ENCODE data around the gene NLGN1. TPM values are rescaled to one million over a fixed set of nuclear protein-coding genes. Genes with fewer than 3 reads are reported as not detected.

NLGN1 gene
- total and polyA plus RNA-seq, 2 of the 8 experiments (the other 6 are each of a cell fraction or from before 2014, with no cell fraction given), result 7.8 to 14.8 TPM

GRCh38 chr3:173932624-173933023 lies 535.1 kb downstream of the NLGN1 start:
- H3K9ac ChIP-seq (replicated peaks in 1 of 4; ENCODE audit: extremely low read depth in 1 of 4, low read depth in 3 of 4, low read length in 3 of 4), result no peak overlapping the region
- no peak overlapping the region for H3K14ac ChIP-seq (ENCODE audit: insufficient read length)
- H2BK15ac ChIP-seq (ENCODE audit: low read length), result no peak overlapping the region
- no peaks in the 10 kb centered on the region for H3K23me2 ChIP-seq (ENCODE audit: low read depth, low read length)
- DNase-seq (ENCODE audit: low read depth in 1 of 2, low spot score in 2 of 2) (no peak), FAIRE-seq (no peak)
- H3K27me3 ChIP-seq (replicated peaks in 1 of 4; ENCODE audit: control insufficient read depth in 3 of 4, extremely low read depth in 1 of 4, insufficient read depth in 3 of 4, low read length in 3 of 4), result no peaks in the 10 kb centered on the region
- TF ChIP-seq BCL11A (IDR thresholded peaks at IDR 0.05; ENCODE audit: low read depth in 2 of 2, low read length in 2 of 2), result no peak
- TF ChIP-seq POU5F1 (IDR thresholded peaks at IDR 0.05; ENCODE audit: low read depth, low read length), result no peak
- TF ChIP-seq SIRT6 (IDR thresholded peaks at IDR 0.05; ENCODE audit: low read length), result no peak
- TF ChIP-seq CBX5 (IDR thresholded peaks at IDR 0.05; ENCODE audit: low read depth, low read length), result no peak
- TF ChIP-seq GABPA (IDR thresholded peaks at IDR 0.05; ENCODE audit: borderline replicate concordance, insufficient read depth, low read length), result no peak
- no peak for TF ChIP-seq GTF2F1 (IDR thresholded peaks at IDR 0.05; ENCODE audit: borderline replicate concordance, low read depth, low read length)
- peak; percentile 73 for TF ChIP-seq JUND (IDR thresholded peaks at IDR 0.05; ENCODE audit: low read length)
- TF ChIP-seq CREB1 (IDR thresholded peaks at IDR 0.05), result no peak
- no peak overlapping the region for H3K56ac ChIP-seq (replicated peaks; ENCODE audit: insufficient read length, low read depth, low read length)
- ChIA-PET POLR2A (ENCODE audit: partially characterized antibody) (no interaction called here), CTCF (ENCODE audit: partially characterized antibody) (interaction anchor here (0.7 kb wide), 2 partner anchors 26 to 819 kb away, joined by 3 to 5 read pairs; no protein-coding TSS in a partner anchor)
- H3K4me1 ChIP-seq (replicated peaks in 1 of 4; ENCODE audit: control insufficient read depth in 3 of 4, insufficient read depth in 4 of 4, low read length in 3 of 4), result no peaks in the 10 kb centered on the region
- H3K36me3 ChIP-seq (ENCODE audit: control insufficient read depth in 2 of 4, insufficient read depth in 4 of 4, low read length in 3 of 4), result no peaks in the 10 kb centered on the region; a peak in 1 of 8 replicates
- H3K9me3 ChIP-seq (ENCODE audit: insufficient read depth in 2 of 2, low read depth in 1 of 2, low read length in 1 of 2), result no peaks in the 10 kb centered on the region
- no peak overlapping the region for H3K23ac ChIP-seq (ENCODE audit: insufficient read length)
- H2BK5ac ChIP-seq (ENCODE audit: low read depth, low read length), result no peak overlapping the region
- no peak overlapping the region for H2BK20ac ChIP-seq (ENCODE audit: low read length)
- no peak overlapping the region for H3K4me2 ChIP-seq (ENCODE audit: insufficient read depth in 1 of 2, low read depth in 2 of 2, low read length in 2 of 2)
- no peak overlapping the region for H4K5ac ChIP-seq (ENCODE audit: insufficient read length, low read depth, low read length)
- no peak overlapping the region for H3K4ac ChIP-seq (replicated peaks; ENCODE audit: insufficient read length, low read depth, low read length)
- H2AK5ac ChIP-seq (ENCODE audit: low read depth, low read length), result no peak overlapping the region
- H2BK120ac ChIP-seq (replicated peaks; ENCODE audit: low read depth, low read length), result no peak overlapping the region
- no peak overlapping the region for H2BK12ac ChIP-seq (ENCODE audit: low read depth, low read length)
- H3K4me3 ChIP-seq (ENCODE audit: extremely low read depth in 1 of 4, insufficient read depth in 2 of 4, low read depth in 3 of 4, low read length in 4 of 4), result no peak overlapping the region
- H4K20me1 ChIP-seq (replicated peaks in 1 of 2; ENCODE audit: control insufficient read depth in 1 of 2, insufficient read depth in 2 of 2, low read length in 2 of 2), result no peaks in the 10 kb centered on the region
- H4K8ac ChIP-seq (ENCODE audit: extremely low read depth, insufficient read depth, low read length), result no peak overlapping the region
- H3K27ac ChIP-seq (ENCODE audit: low read depth, low read length), result no peak overlapping the region
- H3K79me1 ChIP-seq (ENCODE audit: low read depth, low read length), result no peaks in the 10 kb centered on the region
- H4K91ac ChIP-seq (replicated peaks; ENCODE audit: insufficient read length, low read length), result no peak overlapping the region
- no peak overlapping the region for H2AFZ ChIP-seq (ENCODE audit: low read length)
- no peak overlapping the region for H3K18ac ChIP-seq (ENCODE audit: extremely low read depth, low read length)
- no peaks in the 10 kb centered on the region for H3K79me2 ChIP-seq (ENCODE audit: control insufficient read depth in 1 of 2, insufficient read depth in 2 of 2, low read length in 2 of 2)
